Neural crest cell (in vitro differentiated cells): ENCODE data around the gene SASH1. TPM values are rescaled to one million over a fixed set of nuclear protein-coding genes. Genes with fewer than 3 reads are reported as not detected.

Source experiments
- DNase-seq: peaks from one replicate; pipeline ENCODE4 v3.0.0; 2021; ENCODE audit warnings: low read depth, mixed read lengths, low spot score
- H3K27ac Mint-ChIP-seq: one replicate; pipeline ENCODE4 v1.8.0; 2021; ENCODE audit warnings: mild to moderate bottlenecking, mixed read lengths; ENCODE audit not compliant: unreplicated experiment
- H3K27me3 Mint-ChIP-seq: 2 replicates; pipeline ENCODE4 v1.8.0; 2021; ENCODE audit warnings: low read depth, mild to moderate bottlenecking, mixed read lengths
- H3K36me3 Mint-ChIP-seq: 2 replicates; pipeline ENCODE4 v1.8.0; 2021; ENCODE audit warnings: low read depth, mild to moderate bottlenecking, mixed read lengths
- H3K4me1 Mint-ChIP-seq: 2 replicates; pipeline ENCODE4 v1.8.0; 2021; ENCODE audit warnings: mixed read lengths
- H3K4me3 Mint-ChIP-seq: one replicate; pipeline ENCODE4 v1.8.0; 2021; ENCODE audit warnings: mild to moderate bottlenecking, mixed read lengths
- H3K9me3 Mint-ChIP-seq: 2 replicates; pipeline ENCODE4 v1.8.0; 2021; ENCODE audit warnings: mixed read lengths
- CTCF ChIP-seq: fragments of 200-600 bp; sonication (generic); conservative IDR thresholded peaks from 2 replicates; pipeline ENCODE4 v1.5.0; 2021; ENCODE audit warnings: antibody characterized with exemption, mild to moderate bottlenecking
- total RNA-seq: library from RNA; stranded (reverse); gene quantifications from 2 replicates; pipeline ENCODE4 v1.2.1, GENCODE V29; 2021

The SASH1 gene
- total RNA-seq, 1 donor from 2014 or later, result 90.0 TPM

DNA sequence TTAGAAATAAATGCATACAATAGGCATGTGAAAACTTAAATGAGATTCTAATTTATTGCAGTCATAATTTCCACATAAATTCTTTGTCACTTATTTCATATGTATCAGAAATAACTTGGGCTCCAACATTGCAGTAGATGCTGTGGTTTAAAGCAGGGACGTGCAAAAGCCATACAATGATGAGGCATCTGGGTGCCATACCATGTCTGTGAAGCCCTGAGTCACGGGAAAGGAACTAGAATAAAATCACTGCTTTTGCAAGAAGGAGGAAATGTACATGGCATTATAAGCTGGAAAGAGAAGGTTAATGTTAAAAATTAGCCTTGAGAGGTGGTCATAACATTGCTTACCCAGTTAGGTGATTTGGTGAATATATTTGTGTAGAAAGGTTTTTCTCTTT lies 180.4 kb downstream of the SASH1 start:
- Mint-ChIP-seq H3K27ac (no peak overlapping the region), H3K4me1 (peaks cover 37% of the 10 kb centered on the region)

DNA sequence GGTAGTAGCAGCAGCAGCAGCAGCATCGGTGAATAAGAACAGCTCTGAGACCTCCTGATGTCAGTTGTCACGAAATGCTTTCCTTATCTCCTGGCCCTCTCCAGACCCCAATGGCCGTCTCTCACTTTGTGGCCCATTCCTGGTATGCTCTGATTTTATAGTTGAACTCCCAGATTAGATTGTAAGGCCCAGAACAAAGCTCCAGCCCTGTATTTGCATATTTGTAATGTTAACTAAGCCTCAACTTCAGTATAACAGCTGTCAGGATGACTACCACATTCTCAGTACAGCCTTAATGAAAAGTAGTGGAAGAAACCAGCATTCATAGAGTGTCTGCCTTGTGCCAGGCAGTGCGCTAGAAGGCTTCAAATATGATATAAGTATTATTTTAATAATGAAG lies 180.9 kb downstream of the SASH1 start:
- peaks cover 40% of the 10 kb centered on the region for H3K4me1 Mint-ChIP-seq
- H3K27ac Mint-ChIP-seq, result no peak overlapping the region
- DNase-seq, result no peak
- H3K27me3 Mint-ChIP-seq, result no peaks in the 10 kb centered on the region
- H3K4me3 Mint-ChIP-seq, result no peak overlapping the region
- H3K9me3 Mint-ChIP-seq, result no peaks in the 10 kb centered on the region
- no peak for TF ChIP-seq CTCF
- peaks cover 45% of the 10 kb centered on the region for H3K36me3 Mint-ChIP-seq

More for the DNA sequence above, 180.4 kb downstream of the SASH1 start:
- Mint-ChIP-seq H3K4me3 (no peak overlapping the region), H3K36me3 (peaks cover 40% of the 10 kb centered on the region), H3K9me3 (no peaks in the 10 kb centered on the region), H3K27me3 (no peaks in the 10 kb centered on the region)
- no peak for TF ChIP-seq CTCF
- DNase-seq, result no peak

GRCh38 chr6:148524471-148524882 lies 181.8 kb downstream of the SASH1 start:
- Mint-ChIP-seq H3K27me3 (no peaks in the 10 kb centered on the region), H3K36me3 (peaks cover 44% of the 10 kb centered on the region), H3K27ac (no peak overlapping the region), H3K4me3 (no peak overlapping the region), H3K4me1 (peaks cover 39% of the 10 kb centered on the region), H3K9me3 (no peaks in the 10 kb centered on the region)
- no peak for DNase-seq
- no peak for TF ChIP-seq CTCF

- Mint-ChIP-seq H3K4me3 (no peak overlapping the region), H3K36me3 (peaks cover 44% of the 10 kb centered on the region), H3K4me1 (peaks cover 40% of the 10 kb centered on the region), H3K27me3 (no peaks in the 10 kb centered on the region), H3K27ac (no peak overlapping the region), H3K9me3 (no peaks in the 10 kb centered on the region)
- no peak for DNase-seq
- TF ChIP-seq CTCF, result no peak
Measured at GRCh38 chr6:148524976-148525375, 182.3 kb downstream of the SASH1 start.

DNA sequence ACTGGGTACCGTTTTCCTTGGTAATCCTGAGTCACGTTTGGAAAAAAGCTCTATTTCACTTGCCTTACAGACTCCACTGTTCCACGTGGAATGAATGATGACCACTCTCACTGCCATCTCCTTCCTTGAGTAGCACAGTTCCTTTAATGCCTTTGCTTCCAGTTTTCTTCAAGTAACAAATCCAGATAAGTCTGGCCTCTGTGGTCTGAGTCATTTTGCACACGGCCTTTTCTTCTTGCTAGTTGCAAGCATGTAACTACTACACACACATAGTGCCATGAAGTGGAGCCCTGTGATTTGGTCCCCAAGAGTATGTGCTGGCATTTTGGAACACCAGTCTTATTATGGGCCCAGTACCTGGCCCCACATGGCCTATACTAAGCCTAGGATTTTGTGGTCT lies 182.8 kb downstream of the SASH1 start:
- Mint-ChIP-seq H3K36me3 (peaks cover 43% of the 10 kb centered on the region), H3K4me3 (no peak overlapping the region), H3K27ac (no peak overlapping the region), H3K27me3 (no peaks in the 10 kb centered on the region), H3K4me1 (peaks cover 41% of the 10 kb centered on the region), H3K9me3 (no peaks in the 10 kb centered on the region)
- DNase-seq, result no peak
- no peak for TF ChIP-seq CTCF

- Mint-ChIP-seq H3K27ac (no peak overlapping the region), H3K9me3 (no peaks in the 10 kb centered on the region), H3K27me3 (no peaks in the 10 kb centered on the region), H3K4me1 (peaks cover 41% of the 10 kb centered on the region), H3K4me3 (no peak overlapping the region), H3K36me3 (peaks cover 40% of the 10 kb centered on the region)
- DNase-seq, result no peak
- TF ChIP-seq CTCF, result no peak
Measured at GRCh38 chr6:148526145-148526544, 183.5 kb downstream of the SASH1 start.
